HepG2 (cell line): ENCODE measurements around the gene MICAL3. TPM values are rescaled to one million over a fixed set of nuclear protein-coding genes. Genes with fewer than 3 reads are reported as not detected.

Experiments
- CHCHD3 ChIP-seq: sonication (generic); formaldehyde crosslinking; IDR thresholded peaks from 2 replicates; pipeline ENCODE4 v1.8.0; 2022; ENCODE audit warnings: mild to moderate bottlenecking, missing genetic modification reagents, moderate library complexity
- HOXD1 ChIP-seq: sonication (generic); formaldehyde crosslinking; IDR thresholded peaks from 2 replicates; pipeline ENCODE4 v1.5.0; 2020; ENCODE audit warnings: missing genetic modification reagents
- KDM1A ChIP-seq: IDR thresholded peaks from 2 replicates; pipeline ENCODE4 v1.6.1; 2016; ENCODE audit warnings: missing compliant biosample characterization
- MBD4 ChIP-seq: IDR thresholded peaks from 2 replicates; pipeline ENCODE4 v1.6.1; 2012; ENCODE audit warnings: low read length, inconsistent platforms, borderline replicate concordance
- MED1 ChIP-seq: sonication (generic); formaldehyde crosslinking; IDR thresholded peaks from 2 replicates; pipeline ENCODE4 v1.4.0; 2020; ENCODE audit warnings: missing genetic modification reagents
- PHF20 ChIP-seq: sonication (generic); formaldehyde crosslinking; IDR thresholded peaks from 2 replicates; pipeline ENCODE4 v1.5.0; 2020; ENCODE audit warnings: mild to moderate bottlenecking, missing genetic modification reagents
- SAP130 ChIP-seq: IDR thresholded peaks from 2 replicates; pipeline ENCODE4 v1.6.1; 2016; ENCODE audit warnings: low read depth
- THYN1 ChIP-seq: sonication (generic); formaldehyde crosslinking; IDR thresholded peaks from 2 replicates; pipeline ENCODE4 v1.8.1; 2023; ENCODE audit warnings: low read depth, mild to moderate bottlenecking, moderate library complexity, missing genetic modification reagents, borderline replicate concordance
- YY1 ChIP-seq: IDR thresholded peaks from 2 replicates; pipeline ENCODE4 v1.6.1; 2011; ENCODE audit warnings: low read length, low read depth, moderate library complexity, mild to moderate bottlenecking; ENCODE audit not compliant: insufficient read depth, insufficient replicate concordance
- ZFP37 ChIP-seq: sonication (generic); formaldehyde crosslinking; IDR thresholded peaks from 2 replicates; pipeline ENCODE4 v1.4.0; 2020; ENCODE audit warnings: missing genetic modification reagents, borderline replicate concordance
- ZNF296 ChIP-seq: sonication (generic); formaldehyde crosslinking; conservative IDR thresholded peaks from 2 replicates; pipeline ENCODE4 v1.5.0; 2020; ENCODE audit warnings: mild to moderate bottlenecking, missing genetic modification reagents
- ZNF569 ChIP-seq: sonication (generic); formaldehyde crosslinking; IDR thresholded peaks from 2 replicates; pipeline ENCODE4 v1.5.0; 2020; ENCODE audit warnings: mild to moderate bottlenecking, missing genetic modification reagents, moderate library complexity, borderline replicate concordance
- ZNF674 ChIP-seq: sonication (generic); formaldehyde crosslinking; IDR thresholded peaks from 2 replicates; pipeline ENCODE4 v1.5.0; 2020; ENCODE audit warnings: low read depth, mild to moderate bottlenecking, missing genetic modification reagents
- polyA plus RNA-seq, 8 experiments: library from polyadenylated mRNA; depleted of rRNA in 3 of 8; stranded (reverse) in 7 of 8; unstranded in 1 of 8; fragments of >200 nt; fragmentation: Illumina TruSeq in 4 of 8; extraction: Trizol in 4 of 8; gene quantifications; 2 replicates each; pipeline versions ENCODE4 v1.2.1 to v1.2.3, GENCODE V29; 2011 to 2016; ENCODE audit warnings: low read depth in 4 of 8, missing spikeins in 1 of 8, mixed read lengths in 1 of 8; ENCODE audit not compliant: insufficient read depth in 1 of 8
- total RNA-seq, 5 experiments: library from RNA; depleted of rRNA; stranded (reverse); fragments of >200 nt; fragmentation: Illumina TruSeq; extraction: Trizol; gene quantifications; 2 replicates each; pipeline ENCODE4 v1.2.3, GENCODE V29; 2016; ENCODE audit warnings: low read depth in 1 of 5
- TF ChIP-seq, protein P1 (sequence below): sonication (generic); formaldehyde crosslinking; IDR thresholded peaks from 2 replicates; pipeline ENCODE4 v1.4.0; 2020; ENCODE audit warnings: mild to moderate bottlenecking, missing genetic modification reagents
- TF ChIP-seq, protein P2 (sequence below): fragments of 450-650 bp; IDR thresholded peaks from 2 replicates; pipeline ENCODE4 v1.6.1; 2017; ENCODE audit warnings: mild to moderate bottlenecking
- TF ChIP-seq, protein P3 (sequence below): sonication (generic); formaldehyde crosslinking; IDR thresholded peaks from 2 replicates; pipeline ENCODE4 v1.9.0; 2021; ENCODE audit warnings: missing genetic modification reagents, borderline replicate concordance
- TF ChIP-seq, protein P4 (sequence below): sonication (generic); formaldehyde crosslinking; IDR thresholded peaks from 2 replicates; pipeline ENCODE4 v1.4.0; 2020; ENCODE audit warnings: missing genetic modification reagents
- TF ChIP-seq, protein P5 (sequence below): sonication (generic); formaldehyde crosslinking; IDR thresholded peaks from 2 replicates; pipeline ENCODE4 v1.5.1; 2020; ENCODE audit warnings: missing genetic modification reagents, mild to moderate bottlenecking, borderline replicate concordance
- TF ChIP-seq, protein P6 (sequence below): sonication (generic); formaldehyde crosslinking; IDR thresholded peaks from 2 replicates; pipeline ENCODE4 v1.4.0; 2020; ENCODE audit warnings: missing genetic modification reagents

Gene MICAL3
- total and polyA plus RNA-seq, 2 of the 13 experiments (the other 11 are each of a cell fraction or from before 2014, with no cell fraction given), result 5.3 to 12.5 TPM

DNA sequence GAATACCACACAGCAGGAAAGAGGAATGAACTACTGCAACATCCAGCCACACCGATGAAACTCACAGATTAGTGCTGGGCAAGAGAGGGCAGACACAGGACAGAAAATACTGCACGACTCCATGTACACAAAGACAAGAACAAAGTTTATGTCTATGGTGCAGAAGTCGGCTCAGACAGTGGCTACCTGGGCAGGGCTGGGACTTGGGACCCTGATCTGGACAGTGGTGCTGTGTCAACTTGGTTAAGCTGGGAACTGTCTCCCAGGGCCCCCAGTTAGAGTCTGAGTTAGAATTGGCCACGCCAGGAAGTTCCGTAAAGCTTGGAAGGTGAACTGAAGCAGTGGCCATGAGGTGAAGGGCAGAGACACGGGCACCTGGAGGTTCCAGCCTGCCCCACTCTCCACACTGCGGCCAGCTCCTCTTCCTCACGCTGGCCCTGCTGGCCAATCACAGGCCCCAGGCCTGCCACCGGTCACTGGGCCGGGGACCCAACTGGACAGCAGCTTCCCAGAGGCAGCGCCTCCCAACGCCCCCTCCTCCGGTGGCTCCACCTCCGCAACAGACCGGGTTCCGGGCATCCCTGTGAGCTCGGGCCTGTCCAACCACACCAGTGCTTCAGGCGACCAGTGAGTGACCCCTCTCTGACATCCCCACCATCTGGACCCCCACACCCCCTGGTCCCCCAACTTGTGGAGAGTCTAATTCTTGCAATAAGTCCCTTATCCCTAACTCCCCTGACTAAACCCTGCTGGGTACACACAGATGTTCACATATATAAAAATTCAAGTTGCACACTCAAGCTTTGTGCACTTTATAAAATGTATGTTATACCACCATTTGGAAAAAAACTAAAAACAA, 93.7 kb downstream of the MICAL3 start (continued):
- TF ChIP-seq, protein P1, sequence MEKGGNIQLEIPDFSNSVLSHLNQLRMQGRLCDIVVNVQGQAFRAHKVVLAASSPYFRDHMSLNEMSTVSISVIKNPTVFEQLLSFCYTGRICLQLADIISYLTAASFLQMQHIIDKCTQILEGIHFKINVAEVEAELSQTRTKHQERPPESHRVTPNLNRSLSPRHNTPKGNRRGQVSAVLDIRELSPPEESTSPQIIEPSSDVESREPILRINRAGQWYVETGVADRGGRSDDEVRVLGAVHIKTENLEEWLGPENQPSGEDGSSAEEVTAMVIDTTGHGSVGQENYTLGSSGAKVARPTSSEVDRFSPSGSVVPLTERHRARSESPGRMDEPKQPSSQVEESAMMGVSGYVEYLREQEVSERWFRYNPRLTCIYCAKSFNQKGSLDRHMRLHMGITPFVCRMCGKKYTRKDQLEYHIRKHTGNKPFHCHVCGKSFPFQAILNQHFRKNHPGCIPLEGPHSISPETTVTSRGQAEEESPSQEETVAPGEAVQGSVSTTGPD (CRISPR knock-in tag), result no peak
- no peak for TF ChIP-seq THYN1 (CRISPR knock-in tag)
- no peak for TF ChIP-seq HOXD1
- TF ChIP-seq MED1, result peak; percentile 73
- TF ChIP-seq KDM1A (CRISPR knock-in tag), result no peak
- no peak for TF ChIP-seq ZNF569 (CRISPR knock-in tag)
- TF ChIP-seq, protein P2, sequence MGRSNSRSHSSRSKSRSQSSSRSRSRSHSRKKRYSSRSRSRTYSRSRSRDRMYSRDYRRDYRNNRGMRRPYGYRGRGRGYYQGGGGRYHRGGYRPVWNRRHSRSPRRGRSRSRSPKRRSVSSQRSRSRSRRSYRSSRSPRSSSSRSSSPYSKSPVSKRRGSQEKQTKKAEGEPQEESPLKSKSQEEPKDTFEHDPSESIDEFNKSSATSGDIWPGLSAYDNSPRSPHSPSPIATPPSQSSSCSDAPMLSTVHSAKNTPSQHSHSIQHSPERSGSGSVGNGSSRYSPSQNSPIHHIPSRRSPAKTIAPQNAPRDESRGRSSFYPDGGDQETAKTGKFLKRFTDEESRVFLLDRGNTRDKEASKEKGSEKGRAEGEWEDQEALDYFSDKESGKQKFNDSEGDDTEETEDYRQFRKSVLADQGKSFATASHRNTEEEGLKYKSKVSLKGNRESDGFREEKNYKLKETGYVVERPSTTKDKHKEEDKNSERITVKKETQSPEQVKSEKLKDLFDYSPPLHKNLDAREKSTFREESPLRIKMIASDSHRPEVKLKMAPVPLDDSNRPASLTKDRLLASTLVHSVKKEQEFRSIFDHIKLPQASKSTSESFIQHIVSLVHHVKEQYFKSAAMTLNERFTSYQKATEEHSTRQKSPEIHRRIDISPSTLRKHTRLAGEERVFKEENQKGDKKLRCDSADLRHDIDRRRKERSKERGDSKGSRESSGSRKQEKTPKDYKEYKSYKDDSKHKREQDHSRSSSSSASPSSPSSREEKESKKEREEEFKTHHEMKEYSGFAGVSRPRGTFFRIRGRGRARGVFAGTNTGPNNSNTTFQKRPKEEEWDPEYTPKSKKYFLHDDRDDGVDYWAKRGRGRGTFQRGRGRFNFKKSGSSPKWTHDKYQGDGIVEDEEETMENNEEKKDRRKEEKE, result no peak
- no peak for TF ChIP-seq MBD4
- peak; percentile 39; the same call in 1 of the 2 replicates for TF ChIP-seq SAP130 (CRISPR knock-in tag)
- no peak; the same call in 1 of the 2 replicates for TF ChIP-seq ZNF296
- no peak for TF ChIP-seq ZFP37
- TF ChIP-seq CHCHD3 (CRISPR knock-in tag), result no peak
- TF ChIP-seq, protein P3, sequence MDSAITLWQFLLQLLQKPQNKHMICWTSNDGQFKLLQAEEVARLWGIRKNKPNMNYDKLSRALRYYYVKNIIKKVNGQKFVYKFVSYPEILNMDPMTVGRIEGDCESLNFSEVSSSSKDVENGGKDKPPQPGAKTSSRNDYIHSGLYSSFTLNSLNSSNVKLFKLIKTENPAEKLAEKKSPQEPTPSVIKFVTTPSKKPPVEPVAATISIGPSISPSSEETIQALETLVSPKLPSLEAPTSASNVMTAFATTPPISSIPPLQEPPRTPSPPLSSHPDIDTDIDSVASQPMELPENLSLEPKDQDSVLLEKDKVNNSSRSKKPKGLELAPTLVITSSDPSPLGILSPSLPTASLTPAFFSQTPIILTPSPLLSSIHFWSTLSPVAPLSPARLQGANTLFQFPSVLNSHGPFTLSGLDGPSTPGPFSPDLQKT (CRISPR knock-in tag), result no peak
- TF ChIP-seq PHF20 (CRISPR knock-in tag), result no peak
- TF ChIP-seq ZNF674 (CRISPR knock-in tag), result no peak
- TF ChIP-seq, protein P4, sequence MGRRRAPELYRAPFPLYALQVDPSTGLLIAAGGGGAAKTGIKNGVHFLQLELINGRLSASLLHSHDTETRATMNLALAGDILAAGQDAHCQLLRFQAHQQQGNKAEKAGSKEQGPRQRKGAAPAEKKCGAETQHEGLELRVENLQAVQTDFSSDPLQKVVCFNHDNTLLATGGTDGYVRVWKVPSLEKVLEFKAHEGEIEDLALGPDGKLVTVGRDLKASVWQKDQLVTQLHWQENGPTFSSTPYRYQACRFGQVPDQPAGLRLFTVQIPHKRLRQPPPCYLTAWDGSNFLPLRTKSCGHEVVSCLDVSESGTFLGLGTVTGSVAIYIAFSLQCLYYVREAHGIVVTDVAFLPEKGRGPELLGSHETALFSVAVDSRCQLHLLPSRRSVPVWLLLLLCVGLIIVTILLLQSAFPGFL, result no peak
- peak; percentile 83 for TF ChIP-seq YY1
- TF ChIP-seq, protein P5, sequence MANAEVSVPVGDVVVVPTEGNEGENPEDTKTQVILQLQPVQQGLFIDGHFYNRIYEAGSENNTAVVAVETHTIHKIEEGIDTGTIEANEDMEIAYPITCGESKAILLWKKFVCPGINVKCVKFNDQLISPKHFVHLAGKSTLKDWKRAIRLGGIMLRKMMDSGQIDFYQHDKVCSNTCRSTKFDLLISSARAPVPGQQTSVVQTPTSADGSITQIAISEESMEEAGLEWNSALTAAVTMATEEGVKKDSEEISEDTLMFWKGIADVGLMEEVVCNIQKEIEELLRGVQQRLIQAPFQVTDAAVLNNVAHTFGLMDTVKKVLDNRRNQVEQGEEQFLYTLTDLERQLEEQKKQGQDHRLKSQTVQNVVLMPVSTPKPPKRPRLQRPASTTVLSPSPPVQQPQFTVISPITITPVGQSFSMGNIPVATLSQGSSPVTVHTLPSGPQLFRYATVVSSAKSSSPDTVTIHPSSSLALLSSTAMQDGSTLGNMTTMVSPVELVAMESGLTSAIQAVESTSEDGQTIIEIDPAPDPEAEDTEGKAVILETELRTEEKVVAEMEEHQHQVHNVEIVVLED, result no peak
- TF ChIP-seq, protein P6, sequence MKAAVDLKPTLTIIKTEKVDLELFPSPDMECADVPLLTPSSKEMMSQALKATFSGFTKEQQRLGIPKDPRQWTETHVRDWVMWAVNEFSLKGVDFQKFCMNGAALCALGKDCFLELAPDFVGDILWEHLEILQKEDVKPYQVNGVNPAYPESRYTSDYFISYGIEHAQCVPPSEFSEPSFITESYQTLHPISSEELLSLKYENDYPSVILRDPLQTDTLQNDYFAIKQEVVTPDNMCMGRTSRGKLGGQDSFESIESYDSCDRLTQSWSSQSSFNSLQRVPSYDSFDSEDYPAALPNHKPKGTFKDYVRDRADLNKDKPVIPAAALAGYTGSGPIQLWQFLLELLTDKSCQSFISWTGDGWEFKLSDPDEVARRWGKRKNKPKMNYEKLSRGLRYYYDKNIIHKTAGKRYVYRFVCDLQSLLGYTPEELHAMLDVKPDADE (CRISPR knock-in tag), result no peak
